Vagina (tissue), 2 donors: ENCODE results near the gene LOXL4. TPM values are rescaled to one million over a fixed set of nuclear protein-coding genes. Genes with fewer than 3 reads are reported as not detected.
"Not testable (repeated sequence)": the region's sequence is repeated elsewhere in the genome, so short reads cannot be mapped to it uniquely, and the experiment has no call there.

ENCODE experiments used
- DNase-seq, 2 donors: peaks; one replicate each; pipeline ENCODE4 v3.0.0-alpha.2; 2017; ENCODE audit errors: extremely low spot score in 2 of 2
- H3K27ac ChIP-seq: fragments of 200-600 bp; sonication (generic); one replicate; pipeline ENCODE4 v1.5.1; 2019
- H3K27me3 ChIP-seq: fragments of 200-600 bp; sonication (generic); one replicate; pipeline ENCODE4 v1.5.1; 2019
- H3K36me3 ChIP-seq, 2 donors: fragments of 200-600 bp; sonication (generic); one replicate each; pipeline ENCODE4 v1.5.1; 2017 to 2019
- H3K4me1 ChIP-seq: fragments of 200-600 bp; sonication (generic); one replicate; pipeline ENCODE4 v1.5.1; 2019
- H3K4me3 ChIP-seq, 2 donors: fragments of 200-600 bp; sonication (generic); 1 replicate in 1 of 2; 2 replicates in 1 of 2; pipeline ENCODE4 v1.5.1; 2016 to 2019
- H3K9me3 ChIP-seq: fragments of 200-600 bp; sonication (generic); one replicate; pipeline ENCODE4 v1.5.1; 2019
- POLR2A ChIP-seq, 2 donors: fragments of 450-650 bp; IDR thresholded peaks; one replicate each; pipeline ENCODE4 v1.6.1; 2017; ENCODE audit warnings: antibody characterized with exemption in 2 of 2, mild to moderate bottlenecking in 2 of 2, moderate library complexity in 2 of 2
- POLR2AphosphoS5 ChIP-seq, 2 donors: sonication (generic); formaldehyde crosslinking; IDR thresholded peaks; one replicate each; pipeline ENCODE4 v1.9.0; 2017; ENCODE audit warnings: antibody characterized with exemption in 2 of 2, mild to moderate bottlenecking in 2 of 2, low read depth in 1 of 2; ENCODE audit not compliant: insufficient read depth in 1 of 2
- intact Hi-C: fragments of 100-400 bp; cut with DNase I; formaldehyde crosslinking; loops from one replicate; pipeline ENCODE4 v1.15.1; 2023
- total RNA-seq: library from RNA; depleted of rRNA; stranded (reverse); fragments of >200 nt; gene quantifications from one replicate; pipeline ENCODE4 v1.2.3, GENCODE V29; 2016
- TF ChIP-seq, protein P1 (sequence below), 3 experiments: fragments of 450-650 bp in 2 of 3; fragments of 200-600 bp in 1 of 3; sonication (generic) in 1 of 3; IDR thresholded peaks; one replicate each; pipeline ENCODE4 v1.5.1; 2017 to 2019; ENCODE audit warnings: antibody characterized with exemption in 3 of 3, mild to moderate bottlenecking in 2 of 3, moderate library complexity in 2 of 3

Gene LOXL4
- total RNA-seq, 1 donor from 2014 or later = 5.2 TPM

DNA sequence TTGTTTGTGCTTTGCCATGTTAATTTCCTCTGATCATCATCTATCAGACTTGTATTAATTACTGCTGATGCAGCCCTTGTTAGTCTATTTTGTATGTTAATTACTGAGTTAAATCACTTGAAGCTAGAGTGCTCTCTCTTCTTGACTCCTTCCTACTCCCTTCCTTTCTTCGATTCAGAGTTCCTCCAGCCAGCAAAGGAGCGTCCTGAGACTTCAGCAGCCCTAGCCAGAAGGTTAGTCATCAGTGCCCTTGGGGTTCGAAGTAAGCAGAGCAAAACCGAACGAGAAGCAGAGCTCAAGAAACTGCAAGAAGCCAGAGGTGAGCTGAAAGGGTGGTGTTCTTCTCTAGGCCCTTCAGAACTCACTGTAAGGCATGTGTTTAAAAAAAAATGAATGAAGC is 32.1 kb downstream of the LOXL4 start:
- peaks cover 0 to 38% of the 10 kb centered on the region in 2 donors for H3K36me3 ChIP-seq
- intact Hi-C loops = no loop called here
- no peaks in the 10 kb centered on the region for H3K4me1 ChIP-seq
- TF ChIP-seq POLR2A (IDR thresholded peaks at IDR 0.05) (no peak), POLR2AphosphoS5 (IDR thresholded peaks at IDR 0.05; ENCODE audit: insufficient read depth in 1 of 2, low read depth in 1 of 2) (no peak)
- TF ChIP-seq, protein P1, sequence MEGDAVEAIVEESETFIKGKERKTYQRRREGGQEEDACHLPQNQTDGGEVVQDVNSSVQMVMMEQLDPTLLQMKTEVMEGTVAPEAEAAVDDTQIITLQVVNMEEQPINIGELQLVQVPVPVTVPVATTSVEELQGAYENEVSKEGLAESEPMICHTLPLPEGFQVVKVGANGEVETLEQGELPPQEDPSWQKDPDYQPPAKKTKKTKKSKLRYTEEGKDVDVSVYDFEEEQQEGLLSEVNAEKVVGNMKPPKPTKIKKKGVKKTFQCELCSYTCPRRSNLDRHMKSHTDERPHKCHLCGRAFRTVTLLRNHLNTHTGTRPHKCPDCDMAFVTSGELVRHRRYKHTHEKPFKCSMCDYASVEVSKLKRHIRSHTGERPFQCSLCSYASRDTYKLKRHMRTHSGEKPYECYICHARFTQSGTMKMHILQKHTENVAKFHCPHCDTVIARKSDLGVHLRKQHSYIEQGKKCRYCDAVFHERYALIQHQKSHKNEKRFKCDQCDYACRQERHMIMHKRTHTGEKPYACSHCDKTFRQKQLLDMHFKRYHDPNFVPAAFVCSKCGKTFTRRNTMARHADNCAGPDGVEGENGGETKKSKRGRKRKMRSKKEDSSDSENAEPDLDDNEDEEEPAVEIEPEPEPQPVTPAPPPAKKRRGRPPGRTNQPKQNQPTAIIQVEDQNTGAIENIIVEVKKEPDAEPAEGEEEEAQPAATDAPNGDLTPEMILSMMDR (IDR thresholded peaks at IDR 0.05) = no peak
- DNase-seq = no peak
- no peak overlapping the region for H3K27ac ChIP-seq
- no peak overlapping the region for H3K4me3 ChIP-seq
- no peaks in the 10 kb centered on the region for H3K9me3 ChIP-seq
- no peaks in the 10 kb centered on the region for H3K27me3 ChIP-seq

DNA sequence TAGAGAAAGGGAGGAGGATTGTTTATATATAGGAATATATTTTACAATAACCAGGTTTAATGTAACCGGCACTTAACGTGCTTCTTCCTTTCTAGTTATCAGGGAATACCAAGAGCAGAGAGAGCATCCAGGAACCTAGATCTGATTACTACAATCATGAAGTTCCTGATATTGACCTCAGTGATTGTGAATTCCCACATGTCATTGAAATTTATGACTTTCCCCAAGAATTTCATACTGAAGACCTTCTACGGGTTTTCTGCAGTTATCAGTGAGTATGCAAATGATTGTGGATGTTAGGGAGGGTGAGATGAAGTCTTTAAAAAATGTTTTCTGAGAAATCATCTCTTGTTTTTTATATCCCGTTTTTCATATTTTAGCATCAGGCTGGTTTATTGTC is 36.6 kb downstream of the LOXL4 start:
- Histone ChIP-seq H3K36me3 (peaks cover 0 to 17% of the 10 kb centered on the region in 2 donors), H3K9me3 (no peaks in the 10 kb centered on the region), H3K4me1 (no peaks in the 10 kb centered on the region), H3K4me3 (no peak overlapping the region), H3K27ac (no peak overlapping the region), H3K27me3 (no peaks in the 10 kb centered on the region)
- no peak for TF ChIP-seq POLR2AphosphoS5 (IDR thresholded peaks at IDR 0.05; ENCODE audit: insufficient read depth in 1 of 2, low read depth in 1 of 2)
- TF ChIP-seq POLR2A (IDR thresholded peaks at IDR 0.05) = no peak
- TF ChIP-seq, protein P1 (IDR thresholded peaks at IDR 0.05) = no peak
- no peak for DNase-seq
- intact Hi-C loops = no loop called here

DNA sequence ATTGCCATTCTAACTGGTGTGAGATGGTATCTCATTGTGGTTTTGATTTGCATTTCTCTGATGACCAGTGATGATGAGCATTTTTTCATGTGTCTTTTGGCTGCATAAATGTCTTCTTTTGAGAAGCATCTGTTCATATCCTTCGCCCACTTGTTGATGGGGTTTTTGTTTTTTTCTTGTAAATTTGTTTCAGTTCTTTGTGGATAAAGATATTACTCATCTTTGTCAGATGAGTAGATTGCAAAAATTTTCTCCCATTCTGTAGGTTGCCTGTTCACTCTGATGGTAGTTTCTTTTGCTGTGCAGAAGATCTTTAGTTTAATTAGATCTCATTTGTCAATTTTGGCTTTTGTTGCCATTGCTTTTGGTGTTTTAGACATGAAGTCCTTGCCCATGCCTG is 39.7 kb downstream of the LOXL4 start:
- DNase-seq, H3K4me3 ChIP-seq, intact Hi-C loops, H3K27me3 ChIP-seq, H3K36me3 ChIP-seq, H3K9me3 ChIP-seq, H3K27ac ChIP-seq: not testable (repeated sequence)
- peaks cover 25% of the 10 kb centered on the region for H3K4me1 ChIP-seq

DNA sequence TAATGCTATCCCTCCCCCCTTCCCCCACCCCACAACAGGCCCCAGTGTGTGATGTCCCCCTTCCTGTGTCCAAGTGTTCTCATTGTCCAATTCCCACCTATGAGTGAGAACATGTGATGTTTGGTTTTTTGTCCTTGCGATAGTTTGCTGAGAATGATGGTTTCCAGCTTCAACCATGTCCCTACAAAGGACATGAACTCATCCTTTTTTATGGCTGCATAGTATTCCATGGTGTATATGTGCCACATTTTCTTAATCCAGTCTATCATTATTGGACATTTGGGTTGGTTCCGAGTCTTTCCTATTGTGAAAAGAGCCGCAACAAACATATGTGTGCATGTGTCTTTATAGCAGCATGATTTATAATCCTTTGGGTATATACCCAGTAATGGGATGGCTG is 40.3 kb downstream of the LOXL4 start:
- H3K9me3 ChIP-seq, H3K4me3 ChIP-seq, H3K36me3 ChIP-seq, H3K27ac ChIP-seq, intact Hi-C loops, DNase-seq, H3K27me3 ChIP-seq: not testable (repeated sequence)
- peaks cover 25% of the 10 kb centered on the region for H3K4me1 ChIP-seq

DNA sequence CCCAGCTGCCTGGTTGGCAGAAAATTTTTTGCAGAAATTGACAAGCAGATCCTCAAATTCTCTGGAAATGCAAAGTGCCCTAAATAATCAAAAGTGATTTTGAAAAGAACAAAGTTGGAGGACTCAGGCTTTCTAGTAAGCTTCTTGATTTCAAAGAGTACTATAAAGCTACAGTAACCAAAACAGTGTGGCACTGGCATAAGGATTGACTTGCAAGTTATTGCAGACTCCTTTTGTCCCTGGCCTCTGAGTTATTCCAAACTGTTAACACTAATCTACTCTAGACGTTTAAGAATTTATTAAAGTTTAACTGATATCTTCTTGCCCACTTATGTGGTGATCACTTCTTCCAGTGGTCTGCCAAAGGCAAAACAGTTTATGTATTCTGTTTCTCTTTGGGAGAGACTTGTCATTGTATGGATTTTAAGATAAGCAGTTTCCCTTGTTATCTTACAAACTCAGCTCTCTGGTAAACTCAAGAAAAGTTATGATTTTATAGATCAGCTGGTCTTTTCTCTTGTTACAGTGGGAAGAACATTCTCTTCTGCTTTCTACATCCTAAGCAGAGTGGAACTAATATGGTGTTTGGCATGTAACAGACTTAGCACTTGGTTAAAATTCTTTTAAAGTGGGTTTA is 41.4 kb downstream of the LOXL4 start:
- Histone ChIP-seq H3K4me3 (no peak overlapping the region), H3K27ac (no peak overlapping the region), H3K36me3 (no peaks in the 10 kb centered on the region), H3K4me1 (peaks cover 25% of the 10 kb centered on the region), H3K27me3 (no peaks in the 10 kb centered on the region), H3K9me3 (no peaks in the 10 kb centered on the region)
- TF ChIP-seq, protein P1 (IDR thresholded peaks at IDR 0.05) = no peak
- TF ChIP-seq POLR2A (IDR thresholded peaks at IDR 0.05) (no peak), POLR2AphosphoS5 (IDR thresholded peaks at IDR 0.05; ENCODE audit: insufficient read depth in 1 of 2, low read depth in 1 of 2) (no peak)
- DNase-seq = no peak
- intact Hi-C loops = no loop called here

DNA sequence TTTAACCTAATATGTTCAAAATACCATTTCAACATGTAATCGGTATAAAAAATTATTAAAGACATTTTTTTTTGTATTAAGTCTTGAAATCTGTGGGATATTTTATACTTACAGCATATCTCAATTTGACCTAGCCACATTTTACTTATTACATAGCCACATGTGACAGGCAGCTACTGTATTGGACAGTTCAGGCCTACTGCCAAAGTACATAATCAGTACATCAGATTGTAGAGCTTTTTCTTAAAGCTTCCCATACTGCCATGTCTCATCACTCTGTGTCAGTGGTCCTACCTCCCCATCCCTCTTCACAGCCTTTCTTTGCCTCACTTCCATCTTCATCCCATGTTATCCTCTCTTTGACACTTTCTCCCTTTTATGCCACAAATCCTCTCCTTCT is 43.0 kb downstream of the LOXL4 start:
- no peak for DNase-seq
- intact Hi-C loops = no loop called here
- Histone ChIP-seq H3K9me3 (no peaks in the 10 kb centered on the region), H3K27ac (no peak overlapping the region), H3K4me3 (no peak overlapping the region), H3K36me3 (no peaks in the 10 kb centered on the region), H3K27me3 (no peaks in the 10 kb centered on the region), H3K4me1 (peaks cover 25% of the 10 kb centered on the region)
- TF ChIP-seq POLR2A (IDR thresholded peaks at IDR 0.05) (no peak), POLR2AphosphoS5 (IDR thresholded peaks at IDR 0.05; ENCODE audit: insufficient read depth in 1 of 2, low read depth in 1 of 2) (no peak)
- TF ChIP-seq, protein P1 (IDR thresholded peaks at IDR 0.05) = no peak
